ENCODE results near the gene SRSF10. TPM values are rescaled to one million over a fixed set of nuclear protein-coding genes. Genes with fewer than 3 reads are reported as not detected.

The SRSF10 gene
- total and polyA plus RNA-seq, 9 of the 15 experiments (the other 6 are each of a cell fraction or from before 2014, with no cell fraction given) = 154 to 264 (median 205) TPM

DNA sequence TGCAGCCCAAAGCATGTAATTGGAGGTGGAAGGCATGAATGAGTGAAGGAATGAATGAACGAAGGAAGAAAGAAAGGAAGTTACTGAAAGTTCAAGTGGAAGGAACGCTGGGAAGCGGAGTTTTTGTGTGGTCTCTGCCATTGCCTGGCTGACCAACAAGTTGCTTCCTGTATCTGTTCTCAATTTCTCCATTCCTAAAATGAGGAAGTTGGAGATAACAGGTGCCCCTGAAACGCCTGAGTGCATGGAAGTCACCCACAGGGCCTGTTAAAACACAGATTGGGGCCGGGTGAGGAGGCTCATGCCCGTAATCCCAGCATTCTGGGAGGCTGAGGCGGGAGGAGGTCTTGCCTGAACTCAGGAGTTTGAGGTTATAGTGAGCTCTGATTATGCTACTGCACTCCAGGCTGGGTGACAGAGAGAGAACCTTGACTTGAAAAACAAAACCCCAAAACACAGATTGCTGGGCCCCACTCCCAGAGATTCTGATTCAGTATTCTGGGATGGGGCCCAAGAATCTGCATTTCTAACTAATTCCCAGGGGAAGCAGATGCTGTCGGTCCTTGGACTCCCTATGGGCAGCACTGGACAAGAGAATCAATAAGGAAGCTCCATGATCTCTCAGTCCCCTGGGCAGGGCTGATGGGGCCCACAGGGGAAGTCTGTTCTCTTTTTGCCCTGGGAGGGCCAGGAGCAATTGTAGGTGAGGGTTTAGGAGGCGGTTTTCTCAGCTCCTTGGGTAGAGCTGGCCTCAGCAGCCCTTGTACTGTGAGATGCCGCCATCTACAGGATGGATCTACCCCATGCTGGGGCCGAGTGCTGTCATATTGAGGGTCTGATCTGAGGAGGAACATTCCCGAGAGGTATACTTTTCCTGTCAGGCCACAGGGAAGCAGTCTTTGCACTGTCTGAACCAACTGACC, 63.7 kb downstream of the SRSF10 start (continued):
- TF ChIP-seq, protein P1, sequence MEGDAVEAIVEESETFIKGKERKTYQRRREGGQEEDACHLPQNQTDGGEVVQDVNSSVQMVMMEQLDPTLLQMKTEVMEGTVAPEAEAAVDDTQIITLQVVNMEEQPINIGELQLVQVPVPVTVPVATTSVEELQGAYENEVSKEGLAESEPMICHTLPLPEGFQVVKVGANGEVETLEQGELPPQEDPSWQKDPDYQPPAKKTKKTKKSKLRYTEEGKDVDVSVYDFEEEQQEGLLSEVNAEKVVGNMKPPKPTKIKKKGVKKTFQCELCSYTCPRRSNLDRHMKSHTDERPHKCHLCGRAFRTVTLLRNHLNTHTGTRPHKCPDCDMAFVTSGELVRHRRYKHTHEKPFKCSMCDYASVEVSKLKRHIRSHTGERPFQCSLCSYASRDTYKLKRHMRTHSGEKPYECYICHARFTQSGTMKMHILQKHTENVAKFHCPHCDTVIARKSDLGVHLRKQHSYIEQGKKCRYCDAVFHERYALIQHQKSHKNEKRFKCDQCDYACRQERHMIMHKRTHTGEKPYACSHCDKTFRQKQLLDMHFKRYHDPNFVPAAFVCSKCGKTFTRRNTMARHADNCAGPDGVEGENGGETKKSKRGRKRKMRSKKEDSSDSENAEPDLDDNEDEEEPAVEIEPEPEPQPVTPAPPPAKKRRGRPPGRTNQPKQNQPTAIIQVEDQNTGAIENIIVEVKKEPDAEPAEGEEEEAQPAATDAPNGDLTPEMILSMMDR (IDR thresholded peaks at IDR 0.05 in 2 of 3, conservative IDR thresholded peaks at IDR 0.05 in 1 of 3; ENCODE audit: insufficient read depth in 2 of 3, low read depth in 1 of 3, low read length in 3 of 3) = peak; percentile 90 to 96 (median 95)
- TF ChIP-seq DPF2 (IDR thresholded peaks at IDR 0.05) = 0 out of 2 replicates have a peak, but pooled peaks have one; percentile 36
- TF ChIP-seq, protein P2, sequence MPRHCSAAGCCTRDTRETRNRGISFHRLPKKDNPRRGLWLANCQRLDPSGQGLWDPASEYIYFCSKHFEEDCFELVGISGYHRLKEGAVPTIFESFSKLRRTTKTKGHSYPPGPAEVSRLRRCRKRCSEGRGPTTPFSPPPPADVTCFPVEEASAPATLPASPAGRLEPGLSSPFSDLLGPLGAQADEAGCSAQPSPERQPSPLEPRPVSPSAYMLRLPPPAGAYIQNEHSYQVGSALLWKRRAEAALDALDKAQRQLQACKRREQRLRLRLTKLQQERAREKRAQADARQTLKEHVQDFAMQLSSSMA (CRISPR knock-in tag; IDR thresholded peaks at IDR 0.05) = no peak
- TF ChIP-seq, protein P3, sequence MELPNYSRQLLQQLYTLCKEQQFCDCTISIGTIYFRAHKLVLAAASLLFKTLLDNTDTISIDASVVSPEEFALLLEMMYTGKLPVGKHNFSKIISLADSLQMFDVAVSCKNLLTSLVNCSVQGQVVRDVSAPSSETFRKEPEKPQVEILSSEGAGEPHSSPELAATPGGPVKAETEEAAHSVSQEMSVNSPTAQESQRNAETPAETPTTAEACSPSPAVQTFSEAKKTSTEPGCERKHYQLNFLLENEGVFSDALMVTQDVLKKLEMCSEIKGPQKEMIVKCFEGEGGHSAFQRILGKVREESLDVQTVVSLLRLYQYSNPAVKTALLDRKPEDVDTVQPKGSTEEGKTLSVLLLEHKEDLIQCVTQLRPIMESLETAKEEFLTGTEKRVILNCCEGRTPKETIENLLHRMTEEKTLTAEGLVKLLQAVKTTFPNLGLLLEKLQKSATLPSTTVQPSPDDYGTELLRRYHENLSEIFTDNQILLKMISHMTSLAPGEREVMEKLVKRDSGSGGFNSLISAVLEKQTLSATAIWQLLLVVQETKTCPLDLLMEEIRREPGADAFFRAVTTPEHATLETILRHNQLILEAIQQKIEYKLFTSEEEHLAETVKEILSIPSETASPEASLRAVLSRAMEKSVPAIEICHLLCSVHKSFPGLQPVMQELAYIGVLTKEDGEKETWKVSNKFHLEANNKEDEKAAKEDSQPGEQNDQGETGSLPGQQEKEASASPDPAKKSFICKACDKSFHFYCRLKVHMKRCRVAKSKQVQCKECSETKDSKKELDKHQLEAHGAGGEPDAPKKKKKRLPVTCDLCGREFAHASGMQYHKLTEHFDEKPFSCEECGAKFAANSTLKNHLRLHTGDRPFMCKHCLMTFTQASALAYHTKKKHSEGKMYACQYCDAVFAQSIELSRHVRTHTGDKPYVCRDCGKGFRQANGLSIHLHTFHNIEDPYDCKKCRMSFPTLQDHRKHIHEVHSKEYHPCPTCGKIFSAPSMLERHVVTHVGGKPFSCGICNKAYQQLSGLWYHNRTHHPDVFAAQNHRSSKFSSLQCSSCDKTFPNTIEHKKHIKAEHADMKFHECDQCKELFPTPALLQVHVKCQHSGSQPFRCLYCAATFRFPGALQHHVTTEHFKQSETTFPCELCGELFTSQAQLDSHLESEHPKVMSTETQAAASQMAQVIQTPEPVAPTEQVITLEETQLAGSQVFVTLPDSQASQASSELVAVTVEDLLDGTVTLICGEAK (IDR thresholded peaks at IDR 0.05) = no peak
- TF ChIP-seq, protein P3 (CRISPR knock-in tag; IDR thresholded peaks at IDR 0.05) = no peak
- no peak for TF ChIP-seq CREB1 (IDR thresholded peaks at IDR 0.05)
- no peak for TF ChIP-seq CREB1 (CRISPR knock-in tag; IDR thresholded peaks at IDR 0.05)

All from K562 (cell line).